ENCODE data around the gene WDR81. TPM values are rescaled to one million over a fixed set of nuclear protein-coding genes. Genes with fewer than 3 reads are reported as not detected.

Gene WDR81
- total RNA-seq, 2 experiments from 2014 or later = 19.1 to 24.4 TPM

GRCh38 chr17:1732833-1733321 is 8.4 kb downstream of the WDR81 start:
- H3K4me3 ChIP-seq (ENCODE audit: low read depth, low read length, poor library complexity, severe bottlenecking) = no peak overlapping the region
- no peaks in the 10 kb centered on the region; the same call in 1 of the 2 replicates for H3K36me3 ChIP-seq (ENCODE audit: insufficient read depth, low read length)
- H3K9me3 ChIP-seq (ENCODE audit: low read length) = no peaks in the 10 kb centered on the region
- no peak overlapping the region for H3K4me2 ChIP-seq (ENCODE audit: low read length)
- no peak for TF ChIP-seq EZH2phosphoT487 (IDR thresholded peaks at IDR 0.05; ENCODE audit: borderline replicate concordance, low read depth, low read length)
- TF ChIP-seq, protein P1, sequence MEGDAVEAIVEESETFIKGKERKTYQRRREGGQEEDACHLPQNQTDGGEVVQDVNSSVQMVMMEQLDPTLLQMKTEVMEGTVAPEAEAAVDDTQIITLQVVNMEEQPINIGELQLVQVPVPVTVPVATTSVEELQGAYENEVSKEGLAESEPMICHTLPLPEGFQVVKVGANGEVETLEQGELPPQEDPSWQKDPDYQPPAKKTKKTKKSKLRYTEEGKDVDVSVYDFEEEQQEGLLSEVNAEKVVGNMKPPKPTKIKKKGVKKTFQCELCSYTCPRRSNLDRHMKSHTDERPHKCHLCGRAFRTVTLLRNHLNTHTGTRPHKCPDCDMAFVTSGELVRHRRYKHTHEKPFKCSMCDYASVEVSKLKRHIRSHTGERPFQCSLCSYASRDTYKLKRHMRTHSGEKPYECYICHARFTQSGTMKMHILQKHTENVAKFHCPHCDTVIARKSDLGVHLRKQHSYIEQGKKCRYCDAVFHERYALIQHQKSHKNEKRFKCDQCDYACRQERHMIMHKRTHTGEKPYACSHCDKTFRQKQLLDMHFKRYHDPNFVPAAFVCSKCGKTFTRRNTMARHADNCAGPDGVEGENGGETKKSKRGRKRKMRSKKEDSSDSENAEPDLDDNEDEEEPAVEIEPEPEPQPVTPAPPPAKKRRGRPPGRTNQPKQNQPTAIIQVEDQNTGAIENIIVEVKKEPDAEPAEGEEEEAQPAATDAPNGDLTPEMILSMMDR (conservative IDR thresholded peaks at IDR 0.05; ENCODE audit: low read length) = no peak
- H2AFZ ChIP-seq (ENCODE audit: low read length) = no peak overlapping the region
- H3K9me2 ChIP-seq (ENCODE audit: insufficient read depth, low read length) = no peaks in the 10 kb centered on the region
- DNase-seq (ENCODE audit: low spot score) = no peak
- ChIA-PET CTCF (ENCODE audit: unreplicated experiment) (no interaction called here), POLR2A (no interaction called here)
- no TSS peak for BruUV-seq (replicated peaks)
- H4K20me1 ChIP-seq (ENCODE audit: insufficient read depth, low read length) = no peaks in the 10 kb centered on the region
- intact Hi-C loops (cut with micrococcal nuclease; ENCODE audit: unreplicated experiment) = no loop called here
- H3K79me2 ChIP-seq (ENCODE audit: insufficient read depth, low read depth, low read length) = no peaks in the 10 kb centered on the region
- no peaks in the 10 kb centered on the region for H3K4me1 ChIP-seq (ENCODE audit: insufficient read depth, low read length, poor library complexity, severe bottlenecking)
- no peak overlapping the region for H3K27ac ChIP-seq (ENCODE audit: low read depth, low read length, poor library complexity, severe bottlenecking)

GRCh38 chr17:1733759-1734158 is 9.3 kb downstream of the WDR81 start:
- no TSS peak for BruUV-seq (replicated peaks)
- no peaks in the 10 kb centered on the region for H3K4me1 ChIP-seq (ENCODE audit: insufficient read depth, low read length, poor library complexity, severe bottlenecking)
- no peak overlapping the region for H3K4me3 ChIP-seq (ENCODE audit: low read depth, low read length, poor library complexity, severe bottlenecking)
- CTCF ChIA-PET (ENCODE audit: unreplicated experiment) = no interaction called here
- H3K9me3 ChIP-seq (ENCODE audit: low read length) = no peaks in the 10 kb centered on the region
- no peaks in the 10 kb centered on the region for H3K9me2 ChIP-seq (ENCODE audit: insufficient read depth, low read length)
- H2AFZ ChIP-seq (ENCODE audit: low read length) = no peak overlapping the region
- POLR2A ChIA-PET = interaction anchor here (0.6 kb wide), 1 partner anchor 80 kb away, joined by 4 read pairs; no protein-coding TSS in a partner anchor
- H4K20me1 ChIP-seq (ENCODE audit: insufficient read depth, low read length) = no peaks in the 10 kb centered on the region
- TF ChIP-seq EZH2phosphoT487 (IDR thresholded peaks at IDR 0.05; ENCODE audit: borderline replicate concordance, low read depth, low read length) = no peak
- TF ChIP-seq, protein P1 (conservative IDR thresholded peaks at IDR 0.05; ENCODE audit: low read length) = no peak
- H3K79me2 ChIP-seq (ENCODE audit: insufficient read depth, low read depth, low read length) = no peaks in the 10 kb centered on the region
- no peak overlapping the region for H3K27ac ChIP-seq (ENCODE audit: low read depth, low read length, poor library complexity, severe bottlenecking)
- H3K4me2 ChIP-seq (ENCODE audit: low read length) = no peak overlapping the region
- DNase-seq (ENCODE audit: low spot score) = no peak
- H3K36me3 ChIP-seq (ENCODE audit: insufficient read depth, low read length) = no peaks in the 10 kb centered on the region; the same call in 1 of the 2 replicates
- intact Hi-C loops (cut with micrococcal nuclease; ENCODE audit: unreplicated experiment) = no loop called here

- Histone ChIP-seq H4K20me1 (ENCODE audit: insufficient read depth, low read length) (no peaks in the 10 kb centered on the region), H3K79me2 (ENCODE audit: insufficient read depth, low read depth, low read length) (no peaks in the 10 kb centered on the region), H3K9me2 (ENCODE audit: insufficient read depth, low read length) (no peaks in the 10 kb centered on the region), H2AFZ (ENCODE audit: low read length) (no peak overlapping the region), H3K9me3 (ENCODE audit: low read length) (no peaks in the 10 kb centered on the region), H3K4me1 (ENCODE audit: insufficient read depth, low read length, poor library complexity, severe bottlenecking) (no peaks in the 10 kb centered on the region), H3K4me3 (ENCODE audit: low read depth, low read length, poor library complexity, severe bottlenecking) (no peak overlapping the region), H3K36me3 (ENCODE audit: insufficient read depth, low read length) (no peaks in the 10 kb centered on the region; the same call in 1 of the 2 replicates), H3K27ac (ENCODE audit: low read depth, low read length, poor library complexity, severe bottlenecking) (no peak overlapping the region), H3K4me2 (ENCODE audit: low read length) (no peak overlapping the region)
- POLR2A ChIA-PET = no interaction called here
- CTCF ChIA-PET (ENCODE audit: unreplicated experiment) = no interaction called here
- intact Hi-C loops (cut with micrococcal nuclease; ENCODE audit: unreplicated experiment) = no loop called here
- TF ChIP-seq, protein P1 (conservative IDR thresholded peaks at IDR 0.05; ENCODE audit: low read length) = no peak
- TF ChIP-seq EZH2phosphoT487 (IDR thresholded peaks at IDR 0.05; ENCODE audit: borderline replicate concordance, low read depth, low read length) = no peak
- DNase-seq (ENCODE audit: low spot score) = no peak
- BruUV-seq (replicated peaks) = no TSS peak
Measured at GRCh38 chr17:1735418-1735817, 10.9 kb downstream of the WDR81 start.

Measured in OCI-LY7 (cell line).